HG03520 (cell line): ENCODE results near the gene TMEM138.

Source experiments
- ATAC-seq: cut with Tn5 transposase; IDR thresholded peaks from one replicate; pipeline ENCODE4 v1.9.1; 2021; ENCODE audit warnings: mild to moderate bottlenecking, moderate library complexity; ENCODE audit not compliant: unreplicated experiment

The TMEM138 gene

DNA sequence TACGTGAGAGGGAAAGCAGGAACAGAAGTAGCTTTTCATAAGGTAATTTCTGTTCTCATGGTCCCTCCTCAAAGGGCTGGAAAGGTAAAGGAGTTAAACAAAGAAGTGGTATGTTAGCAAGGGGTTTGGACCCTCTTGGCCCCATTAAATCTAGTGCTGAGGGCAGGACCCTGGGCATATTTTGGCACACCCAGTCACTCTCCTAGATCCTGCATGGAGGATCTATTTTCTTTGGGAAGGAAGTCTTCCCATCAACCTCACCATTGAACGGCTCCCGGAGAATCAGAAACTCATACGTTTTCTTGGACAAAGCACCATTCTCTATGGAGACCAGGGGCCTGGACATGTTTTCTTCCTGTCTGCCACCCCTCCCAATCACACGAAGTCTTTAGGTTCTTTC is 41.9 kb downstream of the TMEM138 start:
- no peak for ATAC-seq

DNA sequence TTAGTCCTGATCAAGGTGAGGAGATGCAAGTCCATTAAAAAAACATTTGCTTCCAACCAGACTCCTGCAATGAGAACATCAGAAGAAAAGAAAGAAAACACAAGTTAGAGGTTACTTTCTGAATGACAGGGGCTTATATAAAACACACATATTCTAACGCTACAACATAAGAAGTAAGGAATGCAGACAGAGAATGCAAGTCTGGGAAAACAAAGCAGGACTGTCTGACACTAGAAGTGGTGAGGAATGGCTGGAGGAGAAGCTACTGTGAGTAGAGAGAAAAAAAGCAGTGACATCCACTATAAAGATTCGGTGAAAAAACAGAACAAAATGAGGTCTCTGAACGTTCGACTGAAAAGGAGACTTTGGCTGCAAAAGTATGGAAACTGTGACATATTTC is 42.5 kb downstream of the TMEM138 start:
- no peak for ATAC-seq

DNA sequence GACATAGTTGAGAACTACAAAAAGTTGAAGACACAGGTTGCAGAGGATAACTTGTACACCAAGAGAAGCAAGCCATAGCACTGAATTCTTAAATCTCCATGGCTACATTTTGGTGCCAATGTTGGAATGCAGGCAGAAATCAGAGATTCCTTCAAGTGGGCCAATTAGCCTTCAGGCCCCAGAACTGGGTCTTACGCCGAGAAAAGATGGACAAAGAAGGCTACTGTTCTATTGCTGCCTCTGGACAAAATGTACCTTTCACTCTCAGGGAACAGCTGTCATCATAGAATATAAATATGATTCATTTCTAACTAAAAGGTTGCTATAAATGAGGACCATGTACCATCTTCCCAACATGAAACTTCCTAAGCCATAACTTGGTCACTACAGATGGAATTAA is 43.9 kb downstream of the TMEM138 start:
- no peak for ATAC-seq

DNA sequence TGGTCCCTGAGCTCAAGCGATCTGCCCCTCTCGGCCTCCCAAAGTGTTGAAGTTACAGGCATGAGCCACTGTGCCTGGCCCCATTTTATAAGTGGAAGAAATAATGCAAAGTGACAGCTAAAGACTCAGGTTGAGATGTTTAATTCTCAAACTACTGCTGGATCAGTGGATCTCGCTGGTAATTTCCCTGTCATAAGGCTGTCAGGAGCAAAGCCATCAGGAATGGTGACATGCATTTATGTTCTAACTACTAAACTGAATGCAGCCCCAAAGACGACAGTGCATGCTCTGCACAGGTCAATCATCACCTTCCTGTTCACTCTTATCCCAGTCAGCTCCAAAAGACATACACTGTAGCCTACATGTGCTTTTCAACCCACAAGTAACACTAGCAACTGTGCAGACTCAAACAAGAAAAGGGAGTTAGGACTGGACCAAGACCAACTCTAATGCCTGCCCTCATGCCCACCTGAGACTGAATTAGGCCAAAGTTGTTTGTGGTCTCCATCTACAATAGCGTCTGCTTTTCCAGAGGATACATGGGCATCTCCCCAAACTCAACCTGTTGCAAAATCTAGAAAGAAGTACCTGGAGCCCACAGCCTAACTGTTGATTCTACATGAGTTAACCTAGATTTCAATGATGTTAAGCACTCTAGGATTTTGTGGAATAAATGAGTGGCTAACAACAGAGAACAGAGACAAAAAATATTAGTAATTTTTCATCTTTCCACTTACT is 45.0 kb downstream of the TMEM138 start:
- no peak for ATAC-seq

DNA sequence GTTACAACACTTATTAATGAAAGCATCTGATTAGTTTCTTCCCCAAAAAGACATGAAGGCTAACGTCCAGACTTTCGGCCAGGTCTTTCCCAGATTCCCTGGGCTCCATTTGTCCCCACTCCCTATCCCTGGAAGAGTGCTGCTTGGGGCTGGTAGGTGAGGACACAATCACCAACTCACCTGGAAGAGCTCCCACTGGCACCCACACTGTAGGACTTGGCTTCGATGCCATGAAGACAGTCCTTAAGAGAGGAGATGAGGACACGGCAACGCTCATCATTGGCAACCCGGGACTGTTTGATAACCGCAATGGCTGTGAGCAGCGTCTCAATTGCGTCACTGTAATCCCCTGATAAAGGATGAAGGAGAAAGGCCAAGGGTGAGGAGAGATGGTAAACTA is 49.4 kb downstream of the TMEM138 start:
- no peak for ATAC-seq

DNA sequence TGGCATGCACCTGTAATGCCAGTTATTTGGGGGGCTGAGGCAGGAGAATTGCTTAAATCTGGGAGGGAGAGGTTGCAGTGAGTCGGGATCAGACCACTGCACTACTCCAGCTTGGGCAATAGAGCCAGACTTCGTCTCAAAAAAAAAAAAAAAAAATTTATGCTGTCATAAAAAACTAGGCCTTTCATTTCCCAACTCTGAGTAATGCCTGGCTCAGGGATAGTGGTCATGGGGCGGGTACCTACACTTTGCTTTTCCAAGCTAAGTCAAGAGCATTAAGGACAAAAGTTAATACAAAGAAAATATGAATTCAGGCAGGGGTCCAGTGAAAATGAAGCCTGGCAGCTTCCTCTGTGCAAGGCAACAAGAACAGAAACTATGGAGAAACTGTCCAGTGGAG is 51.3 kb downstream of the TMEM138 start:
- no peak for ATAC-seq

DNA sequence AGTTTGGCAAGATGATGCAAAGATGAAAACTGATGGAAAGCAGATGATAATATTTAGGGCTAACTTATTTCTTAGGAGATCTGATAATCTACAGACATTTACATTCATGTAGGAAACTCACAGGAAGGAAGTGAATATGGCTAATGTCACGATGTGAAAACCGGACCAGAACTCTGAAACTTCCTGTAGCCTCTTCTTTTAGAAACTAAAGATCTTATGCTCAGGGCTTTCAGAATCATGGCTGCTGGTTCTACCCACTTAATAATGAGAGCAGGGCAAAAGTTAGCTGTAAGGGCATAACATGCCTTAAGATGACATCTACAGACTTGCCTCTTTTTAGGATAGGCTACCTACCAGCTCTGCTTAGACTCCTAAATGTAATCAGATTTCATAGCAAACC is 52.4 kb downstream of the TMEM138 start:
- no peak for ATAC-seq

DNA sequence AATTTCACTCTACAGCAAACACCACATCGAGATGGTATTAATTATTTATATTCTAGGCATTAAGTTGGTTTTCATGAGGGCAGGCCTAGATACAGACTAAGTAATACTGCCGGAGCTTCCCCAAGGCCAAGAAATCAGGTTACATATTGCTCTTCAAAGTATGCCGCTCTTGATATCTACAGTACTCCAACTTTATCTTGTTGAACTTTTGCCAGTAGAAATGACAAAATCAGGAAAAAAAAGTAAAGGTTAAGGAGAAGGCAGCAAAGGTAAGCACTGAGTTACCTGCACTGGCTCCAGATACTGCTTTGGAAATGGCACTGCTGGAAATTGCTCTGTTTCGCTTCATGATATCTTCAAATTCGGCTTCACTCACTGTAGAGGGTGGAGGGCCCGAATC is 53.2 kb downstream of the TMEM138 start:
- ATAC-seq = no peak

DNA sequence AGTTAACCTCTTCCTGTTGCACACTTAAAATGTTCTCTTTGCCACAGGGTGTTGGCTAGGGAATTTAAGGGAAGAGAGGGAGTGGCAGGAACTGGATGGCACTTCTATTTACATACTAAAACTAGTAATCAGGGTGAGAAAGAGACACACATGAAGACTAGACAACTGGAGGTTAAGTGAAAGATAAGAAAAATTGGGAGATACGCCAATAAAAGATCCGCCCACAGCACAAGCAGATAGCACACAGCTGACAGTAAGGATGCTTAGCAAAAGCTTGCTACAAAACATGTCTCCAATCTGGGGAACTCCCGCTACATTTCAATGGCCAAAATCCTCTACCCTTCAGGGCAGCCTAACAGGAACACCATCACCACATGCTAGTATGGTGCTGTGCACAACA is 54.8 kb downstream of the TMEM138 start:
- ATAC-seq = no peak

DNA sequence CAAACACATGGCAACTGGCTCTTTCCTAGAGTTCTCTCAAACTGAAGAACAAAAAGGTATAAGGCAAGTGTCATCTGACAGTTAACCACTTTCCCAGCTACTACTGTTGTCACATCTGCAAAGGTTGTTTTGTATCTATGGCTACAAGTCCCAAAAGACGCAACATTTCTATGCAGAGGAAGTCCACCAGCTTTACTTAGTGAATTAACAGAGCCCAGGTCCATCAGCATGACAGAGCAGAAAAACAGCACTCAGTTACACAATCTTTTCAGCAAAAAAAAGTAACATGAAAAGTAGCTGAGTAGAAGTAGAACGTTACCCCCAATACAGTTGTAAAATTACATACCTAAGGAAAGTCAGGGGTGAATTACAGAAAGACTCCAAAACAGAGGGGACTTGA is 55.5 kb downstream of the TMEM138 start:
- ATAC-seq = no peak

DNA sequence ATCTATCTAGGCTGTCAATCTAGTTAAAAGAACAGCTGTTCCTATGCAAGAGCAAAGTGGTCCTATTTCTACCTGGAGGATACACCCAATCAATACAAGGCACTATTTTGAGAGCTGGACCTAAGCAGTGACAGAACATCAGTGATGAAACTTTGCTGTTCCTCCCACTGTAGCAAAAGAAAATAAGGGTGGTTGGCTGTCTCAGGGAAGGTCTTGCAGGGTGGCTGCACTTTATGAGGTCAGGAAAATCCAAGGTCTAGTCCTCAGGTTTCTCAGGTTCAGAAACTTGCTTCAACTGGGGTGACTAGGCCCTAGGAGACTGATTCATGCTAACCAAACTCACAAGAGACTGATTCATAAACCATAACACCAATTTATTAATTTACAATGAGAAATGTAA is 56.0 kb downstream of the TMEM138 start:
- ATAC-seq = no peak
